ENCODE data around the gene MZF1.
A peak's percentile ranks its signal among the peaks of the same experiment; 100 is the strongest.

The MZF1 gene

GRCh38 chr19:58555920-58556621, 17.1 kb downstream of the MZF1 start:
- DNase-seq (ENCODE audit: low read depth, low spot score) = no peak

DNA sequence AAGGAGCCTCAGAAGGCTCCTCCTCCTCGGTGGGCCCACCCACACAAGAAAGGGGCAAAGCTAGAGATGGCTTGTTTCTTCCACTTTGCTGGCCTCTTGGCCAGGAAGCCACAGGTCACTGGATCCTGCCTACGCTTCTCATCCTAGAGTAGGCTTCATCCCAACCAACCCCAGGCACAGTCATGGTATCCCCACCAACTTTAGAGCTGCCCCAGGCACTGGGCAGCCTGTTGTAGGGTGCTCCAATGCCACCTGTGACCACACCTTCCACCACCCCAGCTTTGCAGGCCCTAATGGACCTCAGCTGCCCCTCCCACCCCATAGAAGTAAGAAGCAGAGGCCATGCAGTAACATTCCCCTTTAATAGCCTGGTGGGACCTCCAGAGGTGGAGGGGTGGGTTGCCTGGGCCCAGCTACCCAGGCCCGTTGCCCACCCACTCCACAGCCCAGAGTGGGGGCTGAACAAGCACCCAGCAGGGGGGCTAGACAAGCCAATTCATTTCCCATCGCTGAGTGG, 17.7 kb downstream of the MZF1 start:
- DNase-seq (ENCODE audit: low read depth, low spot score) = no peak

DNA sequence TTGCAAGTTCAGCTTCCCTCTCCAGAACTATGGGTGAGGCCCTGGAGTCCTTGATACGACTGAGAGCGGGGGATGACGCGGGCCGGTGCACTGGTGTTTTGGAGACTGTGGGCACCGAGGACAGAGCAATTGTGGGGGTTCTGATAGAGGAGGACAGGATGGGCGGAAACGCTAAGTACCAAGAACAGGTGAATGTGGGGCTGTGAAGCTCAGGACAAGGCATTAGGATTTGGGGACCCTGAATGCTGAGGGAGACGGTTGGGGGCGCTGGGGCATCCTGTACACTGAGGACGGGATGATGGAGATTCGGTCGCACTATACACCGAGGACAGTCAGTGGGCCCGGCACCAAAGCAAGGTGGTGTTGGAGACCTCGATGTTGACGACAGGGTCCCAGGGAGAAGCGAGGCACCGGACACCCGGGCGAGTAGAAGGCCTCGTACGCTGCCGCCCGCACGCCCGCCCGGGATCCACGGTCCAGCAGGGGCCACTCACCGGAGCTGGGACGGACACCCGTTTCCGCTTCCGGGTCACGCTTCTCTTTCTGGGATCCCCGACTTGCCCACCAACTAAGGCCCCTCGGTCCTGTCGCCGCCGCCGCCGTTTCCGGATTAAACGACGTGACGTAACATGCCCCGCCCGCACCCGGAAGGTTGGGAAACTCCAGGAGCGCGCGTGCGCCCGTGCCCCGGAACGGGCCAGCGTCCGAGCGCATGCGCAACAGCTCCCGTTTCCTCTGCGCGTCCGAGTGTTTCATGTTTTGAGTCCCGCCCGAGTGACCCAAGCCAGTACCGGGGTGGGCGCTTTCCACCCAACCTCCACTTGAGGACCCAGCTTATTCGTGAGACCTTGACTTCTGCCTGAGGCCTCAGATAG, 18.4 kb downstream of the MZF1 start, which contains the start of gene CHMP2A:
CHMP2A (minus strand) TSS at position 612 of the 875 bp plus-strand sequence. CDS start 893 bp downstream, outside the sequence.
- DNase-seq (ENCODE audit: low read depth, low spot score) = peak; percentile 96

DNA sequence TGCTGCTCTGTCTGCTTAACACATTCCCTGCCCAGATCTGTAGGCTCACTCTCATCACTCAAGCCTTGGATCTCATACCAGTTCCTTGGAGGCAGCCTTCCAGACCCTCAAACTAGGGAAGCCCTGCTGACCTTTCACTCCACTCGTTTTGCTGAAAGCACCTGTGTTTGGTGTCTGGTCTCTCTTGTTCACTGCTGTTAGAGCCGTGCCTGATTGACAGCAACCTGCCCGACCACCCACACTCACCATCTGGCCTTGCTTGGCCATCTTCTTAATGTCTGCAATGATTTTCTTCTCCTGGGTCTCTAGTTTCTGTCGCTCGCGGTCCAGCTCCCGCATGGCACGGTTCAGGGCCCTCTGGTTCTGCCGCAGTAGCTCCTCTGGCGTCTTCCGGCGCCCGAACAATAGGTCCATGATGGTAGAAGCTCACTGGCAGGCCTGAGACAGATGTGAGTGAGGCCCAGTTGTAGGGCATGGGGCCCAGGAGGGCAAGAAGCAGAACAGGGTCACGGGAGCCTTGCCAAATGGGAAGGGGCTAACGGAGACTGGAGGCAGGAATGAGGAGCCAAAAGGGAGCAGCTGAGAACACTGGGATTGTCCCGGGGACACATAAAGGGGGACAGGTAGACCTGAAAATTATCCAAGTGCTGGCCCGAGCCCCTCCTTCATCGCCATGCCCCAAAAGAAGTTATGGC, 19.2 kb downstream of the MZF1 start:
- DNase-seq (ENCODE audit: low read depth, low spot score) = no peak

GRCh38 chr19:58552655-58553054, 20.5 kb downstream of the MZF1 start:
- no peak for DNase-seq (ENCODE audit: low read depth, low spot score)

GRCh38 chr19:58551577-58552471, 21.3 kb downstream of the MZF1 start:
- DNase-seq (ENCODE audit: low read depth, low spot score) = no peak

DNA sequence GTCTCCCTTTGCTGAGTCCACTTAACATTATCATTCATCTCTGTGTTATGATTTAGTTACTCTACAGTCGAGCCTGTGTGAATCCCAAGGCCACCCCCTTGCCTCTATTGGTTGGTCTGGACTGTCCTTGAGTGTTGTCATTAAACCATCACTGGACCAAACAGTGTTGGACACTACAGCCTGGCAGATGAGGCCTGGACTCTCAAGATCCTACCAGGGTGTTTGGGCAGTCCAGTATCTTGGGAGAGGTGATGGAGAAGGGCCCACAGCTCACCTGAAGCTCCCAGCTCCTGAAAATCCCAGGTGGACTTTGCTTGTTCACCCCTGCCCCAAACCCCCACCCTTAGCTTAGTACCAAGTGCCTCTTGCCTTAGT, 22.0 kb downstream of the MZF1 start:
- no peak for DNase-seq (ENCODE audit: low read depth, low spot score)

DNA sequence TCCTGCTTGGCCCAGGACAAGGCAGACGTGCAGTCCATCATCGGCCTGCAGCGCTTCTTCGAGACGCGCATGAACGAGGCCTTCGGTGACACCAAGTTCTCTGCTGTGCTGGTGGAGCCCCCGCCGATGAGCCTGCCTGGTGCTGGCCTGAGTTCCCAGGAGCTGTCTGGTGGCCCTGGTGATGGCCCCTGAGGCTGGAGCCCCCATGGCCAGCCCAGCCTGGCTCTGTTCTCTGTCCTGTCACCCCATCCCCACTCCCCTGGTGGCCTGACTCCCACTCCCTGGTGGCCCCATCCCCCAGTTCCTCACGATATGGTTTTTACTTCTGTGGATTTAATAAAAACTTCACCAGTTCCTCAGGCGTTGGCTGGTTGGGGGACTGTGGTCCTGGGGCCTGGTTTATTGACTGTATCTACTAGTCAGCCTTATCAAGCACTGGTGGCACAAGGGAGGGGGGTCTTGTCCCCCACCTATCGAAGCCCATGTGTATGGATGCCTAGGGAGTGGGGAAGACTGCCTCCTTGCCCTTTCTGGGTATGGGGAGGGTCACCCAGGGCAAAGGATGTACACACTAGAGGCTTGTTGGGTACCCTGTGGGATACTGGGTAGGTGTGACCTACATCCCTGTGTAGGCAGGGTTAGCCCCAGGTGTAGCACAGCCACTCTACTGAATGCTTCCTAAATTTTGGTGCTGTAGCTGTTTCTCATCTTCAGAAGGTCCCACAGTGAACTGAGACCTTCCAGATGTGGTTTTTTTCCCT, 22.6 kb downstream of the MZF1 start:
- no peak for DNase-seq (ENCODE audit: low read depth, low spot score)

- no peak for DNase-seq (ENCODE audit: low read depth, low spot score)
Observed at GRCh38 chr19:58549664-58550361, 23.3 kb downstream of the MZF1 start.

DNA sequence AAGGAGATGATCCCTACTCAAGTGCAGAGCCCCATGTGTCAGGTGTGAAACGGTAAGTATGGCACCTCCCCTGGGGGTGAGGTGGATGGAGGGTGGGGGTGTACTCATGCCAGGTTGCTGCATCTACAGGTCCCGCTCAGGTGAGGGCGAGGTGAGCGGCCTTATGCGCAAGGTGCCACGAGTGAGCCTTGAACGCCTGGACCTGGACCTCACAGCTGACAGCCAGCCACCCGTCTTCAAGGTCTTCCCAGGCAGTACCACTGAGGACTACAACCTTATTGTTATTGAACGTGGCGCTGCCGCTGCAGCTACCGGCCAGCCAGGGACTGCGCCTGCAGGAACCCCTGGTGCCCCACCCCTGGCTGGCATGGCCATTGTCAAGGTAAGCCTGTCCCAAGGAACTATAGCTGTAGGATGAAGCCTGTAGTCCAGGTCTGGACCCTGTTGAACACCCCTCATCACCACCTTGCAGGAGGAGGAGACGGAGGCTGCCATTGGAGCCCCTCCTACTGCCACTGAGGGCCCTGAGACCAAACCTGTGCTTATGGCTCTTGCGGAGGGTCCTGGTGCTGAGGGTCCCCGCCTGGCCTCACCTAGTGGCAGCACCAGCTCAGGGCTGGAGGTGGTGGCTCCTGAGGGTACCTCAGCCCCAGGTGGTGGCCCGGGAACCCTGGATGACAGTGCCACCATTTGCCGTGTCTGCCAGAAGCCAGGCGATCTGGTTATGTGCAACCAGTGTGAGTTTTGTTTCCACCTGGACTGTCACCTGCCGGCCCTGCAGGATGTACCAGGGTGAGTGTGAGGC, 24.1 kb downstream of the MZF1 start:
- no peak for DNase-seq (ENCODE audit: low read depth, low spot score)

- DNase-seq (ENCODE audit: low read depth, low spot score) = no peak
Observed at GRCh38 chr19:58547323-58548312, 25.5 kb downstream of the MZF1 start.

GRCh38 chr19:58546019-58546530, 27.1 kb downstream of the MZF1 start:
- DNase-seq (ENCODE audit: low read depth, low spot score) = no peak

- DNase-seq (ENCODE audit: low read depth, low spot score) = no peak
Observed at GRCh38 chr19:58545286-58546018, 27.7 kb downstream of the MZF1 start.

- peak; percentile 51 for DNase-seq (ENCODE audit: low read depth, low spot score)
Observed at GRCh38 chr19:58544591-58545285, 28.4 kb downstream of the MZF1 start.

DNA sequence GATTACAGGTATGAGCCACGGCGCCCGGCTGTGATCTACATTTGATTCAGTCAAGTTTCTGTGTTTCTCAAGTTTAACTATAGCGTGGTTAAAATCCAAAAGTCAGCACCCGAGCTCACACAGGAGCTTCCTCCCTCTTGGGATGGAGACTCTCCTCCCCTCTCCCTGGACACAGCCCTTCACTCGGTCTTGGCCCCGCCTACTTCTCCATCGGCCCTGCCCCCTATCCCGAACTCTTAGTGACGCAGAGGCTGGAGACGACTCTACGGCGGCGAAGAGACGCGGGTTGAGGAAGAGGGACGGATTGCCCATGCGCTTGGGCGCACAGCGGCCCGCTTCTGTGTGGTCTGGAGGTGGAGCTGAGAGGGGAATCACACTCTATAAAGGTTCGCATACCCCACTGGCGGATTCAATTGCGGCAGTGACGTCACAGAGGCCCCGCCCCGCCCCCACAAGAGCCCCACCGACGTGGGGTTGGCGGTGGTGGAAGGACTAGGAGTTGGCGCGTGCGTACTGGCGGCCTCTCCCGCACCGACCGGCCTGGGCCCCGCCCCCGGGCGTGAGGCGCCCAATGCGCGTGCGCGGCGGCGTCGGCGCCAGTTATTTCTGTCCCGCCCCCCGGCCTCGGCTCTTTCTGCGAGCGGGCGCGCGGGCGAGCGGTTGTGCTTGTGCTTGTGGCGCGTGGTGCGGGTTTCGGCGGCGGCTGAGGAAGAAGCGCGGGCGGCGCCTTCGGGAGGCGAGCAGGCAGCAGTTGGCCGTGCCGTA, 29.1 kb downstream of the MZF1 start, which contains the start of gene TRIM28:
TRIM28 (plus strand) TSS at position 239 of the 765 bp plus-strand sequence. CDS start 694 bp downstream, outside the sequence.
- peak; percentile 100 for DNase-seq (ENCODE audit: low read depth, low spot score)

All from activated naive CD8-positive, alpha-beta T cell treated with anti-CD3 and anti-CD28 coated beads, Interleukin-2, amount 50 U/mL, for 16 hours (primary cell).